Kidney (tissue), 14 donors: ENCODE measurements around the gene LYRM4. TPM values are rescaled to one million over a fixed set of nuclear protein-coding genes. Genes with fewer than 3 reads are reported as not detected.

Experiments used
- DNase-seq, 5 donors: peaks; one replicate each; pipeline ENCODE4 v3.0.0-alpha.2; 2013 to 2020
- FAIRE-seq: peaks from 2 replicates; lab custom pipeline; 2012; peaks lifted over from hg19 to GRCh38; lab: Jason Lieb, UNC
- H3K27ac ChIP-seq, 2 donors: one replicate each; pipeline ENCODE4 v1.7.0; 2013; ENCODE audit warnings: low read depth in 2 of 2, low read length in 2 of 2, inconsistent platforms in 1 of 2
- H3K27me3 ChIP-seq: one replicate; pipeline ENCODE4 v1.7.1; 2013; ENCODE audit warnings: low read length, inconsistent platforms; ENCODE audit not compliant: control insufficient read depth, insufficient read depth
- H3K36me3 ChIP-seq, 3 donors: one replicate each; pipeline versions ENCODE4 v1.7.0 to v1.7.1; 2013; ENCODE audit warnings: low read length in 3 of 3, control low read depth in 1 of 3, inconsistent platforms in 1 of 3; ENCODE audit not compliant: insufficient read depth in 3 of 3, control insufficient read depth in 2 of 3
- H3K4me1 ChIP-seq, 3 donors: one replicate each; pipeline versions ENCODE4 v1.7.0 to v1.7.1; 2013; ENCODE audit warnings: low read length in 3 of 3, inconsistent platforms in 1 of 3, low read depth in 1 of 3; ENCODE audit not compliant: control insufficient read depth in 2 of 3, insufficient read depth in 2 of 3
- H3K4me3 ChIP-seq, 3 donors: one replicate each; pipeline versions ENCODE4 v1.7.0 to v1.8.1; 2013; ENCODE audit warnings: low read length in 3 of 3, control low read depth in 1 of 3, inconsistent platforms in 1 of 3
- H3K9ac ChIP-seq, 3 donors: one replicate each; pipeline versions ENCODE4 v1.7.0 to v1.7.1; 2013; ENCODE audit warnings: low read length in 3 of 3, control low read depth in 1 of 3, inconsistent platforms in 1 of 3
- H3K9me3 ChIP-seq, 3 donors: one replicate each; pipeline versions ENCODE4 v1.7.0 to v1.7.1; 2013; ENCODE audit warnings: low read length in 3 of 3, control low read depth in 1 of 3, inconsistent platforms in 1 of 3; ENCODE audit not compliant: control insufficient read depth in 2 of 3, insufficient read depth in 1 of 3
- CTCF ChIP-seq: IDR thresholded peaks from 3 replicates; pipeline ENCODE4 v1.5.1; 2012; ENCODE audit warnings: mild to moderate bottlenecking, moderate library complexity, borderline replicate concordance; ENCODE audit not compliant: insufficient read depth; ENCODE audit errors: extremely low read depth
- intact Hi-C: fragments of 100-400 bp; cut with DNase I; formaldehyde crosslinking; loops from one replicate; pipeline ENCODE4 v1.11.1; 2022
- polyA plus RNA-seq: library from polyadenylated mRNA; stranded (reverse); fragments of 350-450 nt; fragmentation: Illumina TruSeq; extraction: RNeasy Lipid Tissue Mini Kit (QIAGEN cat#74804); gene quantifications from one replicate; pipeline ENCODE4 v1.2.3, GENCODE V29; 2014; ENCODE audit warnings: low read depth, low replicate concordance; ENCODE audit not compliant: insufficient read depth
- total RNA-seq: library from RNA; stranded (reverse); fragmentation: NEBNext Ultra II Directional; extraction: Animal tissue kit (Norgen Biotek cat#: 25700); gene quantifications from one replicate; pipeline ENCODE4 v1.2.1, GENCODE V29; 2021
- donor health status: control.
- donor health status: control.
- donor health status: control.
- donor health status: control.
- donor health status: control.
- donor health status: DM: yes; HTN: yes; CAD: no.
- donor health status: Normal renal cell carcinoma (clear cell type).

Gene LYRM4
- total and polyA plus RNA-seq, 2 donors from 2014 or later: 21.3 to 31.8 TPM

- Histone ChIP-seq H3K4me1 (peaks cover 0 to 6% (median 0%) of the 10 kb centered on the region in 3 donors), H3K9me3 (no peaks in the 10 kb centered on the region), H3K36me3 (no peaks in the 10 kb centered on the region), H3K4me3 (no peak overlapping the region), H3K27ac (no peak overlapping the region), H3K27me3 (no peaks in the 10 kb centered on the region), H3K9ac (no peak overlapping the region)
- no peak for TF ChIP-seq CTCF
- FAIRE-seq (no peak), DNase-seq (no peak)
- intact Hi-C loops: no loop called here
Measured at GRCh38 chr6:5192135-5192794, 68.5 kb downstream of the LYRM4 start.

- no peak for DNase-seq
- Histone ChIP-seq H3K4me1 (peaks cover 0 to 6% (median 0%) of the 10 kb centered on the region in 3 donors), H3K4me3 (no peak overlapping the region), H3K9me3 (no peaks in the 10 kb centered on the region), H3K27ac (no peak overlapping the region), H3K27me3 (no peaks in the 10 kb centered on the region), H3K36me3 (no peaks in the 10 kb centered on the region), H3K9ac (no peak overlapping the region)
- intact Hi-C loops: no loop called here
- no peak for TF ChIP-seq CTCF
- no peak for FAIRE-seq
Measured at GRCh38 chr6:5191722-5192121, 69.0 kb downstream of the LYRM4 start.

GRCh38 chr6:5191222-5191621 is 69.5 kb downstream of the LYRM4 start:
- DNase-seq (no peak), FAIRE-seq (no peak)
- Histone ChIP-seq H3K4me3 (no peak overlapping the region), H3K4me1 (peaks cover 0 to 6% (median 0%) of the 10 kb centered on the region in 3 donors), H3K36me3 (no peaks in the 10 kb centered on the region), H3K27ac (no peak overlapping the region), H3K27me3 (no peaks in the 10 kb centered on the region), H3K9ac (no peak overlapping the region), H3K9me3 (no peaks in the 10 kb centered on the region)
- TF ChIP-seq CTCF: no peak
- intact Hi-C loops: no loop called here
